SKM-1 treated with dmso at 0.1 percent for 144 hours (cell line): ENCODE results near the gene LRRC43.

Experiments used
- DNase-seq: peaks from one replicate; lab custom pipeline; 2025; ENCODE audit not compliant: unreplicated experiment; lab: John Stamatoyannopoulos, UW

LRRC43 gene

GRCh38 chr12:122182887-122183587 is at the start of gene LRRC43:
Gene LRRC43, plus strand, starts transcription at chr12:122183123. Its CDS starts 22 bp downstream, at chr12:122183145.
- no peak for DNase-seq

- DNase-seq: no peak
These were observed 49.6 kb upstream of the LRRC43 start for GRCh38 chr12:122133192-122133950.

- no peak for DNase-seq
These were observed 47.4 kb upstream of the LRRC43 start for GRCh38 chr12:122135437-122136031.

- DNase-seq: no peak
These were observed 45.7 kb upstream of the LRRC43 start for GRCh38 chr12:122137229-122137628.

GRCh38 chr12:122137681-122138080 is 45.2 kb upstream of the LRRC43 start:
- no peak for DNase-seq

- no peak for DNase-seq
These were observed 44.7 kb upstream of the LRRC43 start for GRCh38 chr12:122138181-122138580.

- DNase-seq: no peak
These were observed 44.3 kb upstream of the LRRC43 start for GRCh38 chr12:122138616-122139015.

GRCh38 chr12:122139266-122139665 is 43.7 kb upstream of the LRRC43 start:
- DNase-seq: no peak

- no peak for DNase-seq
These were observed 43.0 kb upstream of the LRRC43 start for GRCh38 chr12:122139941-122140340.

GRCh38 chr12:122140467-122141257 is 42.3 kb upstream of the LRRC43 start:
- no peak for DNase-seq

- no peak for DNase-seq
These were observed 40.8 kb upstream of the LRRC43 start for GRCh38 chr12:122141911-122142725.

- no peak for DNase-seq
These were observed 40.1 kb upstream of the LRRC43 start for GRCh38 chr12:122142857-122143256.

GRCh38 chr12:122144885-122145284 is 38.0 kb upstream of the LRRC43 start:
- DNase-seq: no peak

- DNase-seq: no peak
These were observed 37.2 kb upstream of the LRRC43 start for GRCh38 chr12:122145505-122146330.

GRCh38 chr12:122147514-122148290 is 35.2 kb upstream of the LRRC43 start:
- no peak for DNase-seq

- no peak for DNase-seq
These were observed 34.3 kb upstream of the LRRC43 start for GRCh38 chr12:122148657-122149056.

- no peak for DNase-seq
These were observed 32.7 kb upstream of the LRRC43 start for GRCh38 chr12:122150127-122150681.

- DNase-seq: no peak
These were observed 30.2 kb upstream of the LRRC43 start for GRCh38 chr12:122152754-122153153.
